Activated T-helper 2 cell treated with anti-CD3 and anti-CD28 coated beads, Interferon-gamma antibody, Interleukin-2, Interleukin-4, amounts not matched to agents 10 μg/mL and 5 μg/mL and 100 μg/mL, durations not matched to agents 14 hours and 24 hours and 36 hours (primary cell): Measurements from ENCODE around the gene RDX. TPM values are rescaled to one million over a fixed set of nuclear protein-coding genes. Genes with fewer than 3 reads are reported as not detected.
"Not testable (repeated sequence)": the region's sequence is repeated elsewhere in the genome, so short reads cannot be mapped to it uniquely, and the experiment has no call there.

Source experiments
- DNase-seq: peaks from one replicate; pipeline ENCODE4 v3.0.0; 2021; ENCODE audit warnings: low spot score
- H3K27ac Mint-ChIP-seq: one replicate; pipeline ENCODE4 v1.8.0; 2021; ENCODE audit warnings: mixed read lengths
- H3K27me3 Mint-ChIP-seq: one replicate; pipeline ENCODE4 v1.8.0; 2021; ENCODE audit warnings: low read depth, mixed read lengths
- H3K36me3 Mint-ChIP-seq: one replicate; pipeline ENCODE4 v1.8.0; 2021; ENCODE audit warnings: low read depth, mixed read lengths
- H3K4me1 Mint-ChIP-seq: one replicate; pipeline ENCODE4 v1.8.0; 2021; ENCODE audit warnings: low read depth, mixed read lengths
- H3K4me3 Mint-ChIP-seq: one replicate; pipeline ENCODE4 v1.8.0; 2021; ENCODE audit warnings: low read depth, mild to moderate bottlenecking, moderate library complexity, mixed read lengths
- H3K9me3 Mint-ChIP-seq: one replicate; pipeline ENCODE4 v1.8.0; 2021; ENCODE audit warnings: mixed read lengths
- intact Hi-C: fragments of 100-400 bp; cut with micrococcal nuclease; formaldehyde crosslinking; loops from one replicate; pipeline ENCODE4 v1.15.1; 2023
- total RNA-seq: library from RNA; stranded (reverse); gene quantifications from 2 replicates; pipeline ENCODE4 v1.2.3, GENCODE V29; 2022

Gene RDX
- total RNA-seq, 1 donor from 2014 or later: 64.8 TPM

DNA sequence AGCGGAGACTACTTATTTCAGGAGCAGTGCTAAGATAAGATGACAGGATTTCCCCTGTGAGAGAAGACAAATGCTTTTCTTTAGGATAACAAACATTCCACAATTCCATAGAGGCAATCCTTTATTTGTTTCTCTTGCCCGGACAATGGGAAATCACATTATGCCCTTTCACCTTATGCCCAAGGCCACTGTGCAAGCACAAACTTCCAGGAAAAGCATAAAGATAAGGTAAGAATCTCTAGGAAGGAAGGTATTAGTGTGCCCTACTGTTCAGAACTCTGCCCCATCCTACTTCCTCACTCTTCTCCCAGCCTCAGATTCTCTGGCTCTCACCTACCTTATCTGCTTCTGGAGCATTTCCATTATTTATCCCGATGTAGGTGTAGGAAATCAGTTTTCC, 23.1 kb upstream of the RDX start:
- Mint-ChIP-seq H3K4me1 (peaks cover 6% of the 10 kb centered on the region), H3K9me3 (no peaks in the 10 kb centered on the region), H3K4me3 (no peak overlapping the region), H3K27ac (no peak overlapping the region), H3K27me3 (peaks cover 1% of the 10 kb centered on the region), H3K36me3 (no peaks in the 10 kb centered on the region)
- DNase-seq: no peak
- intact Hi-C loops: no loop called here

DNA sequence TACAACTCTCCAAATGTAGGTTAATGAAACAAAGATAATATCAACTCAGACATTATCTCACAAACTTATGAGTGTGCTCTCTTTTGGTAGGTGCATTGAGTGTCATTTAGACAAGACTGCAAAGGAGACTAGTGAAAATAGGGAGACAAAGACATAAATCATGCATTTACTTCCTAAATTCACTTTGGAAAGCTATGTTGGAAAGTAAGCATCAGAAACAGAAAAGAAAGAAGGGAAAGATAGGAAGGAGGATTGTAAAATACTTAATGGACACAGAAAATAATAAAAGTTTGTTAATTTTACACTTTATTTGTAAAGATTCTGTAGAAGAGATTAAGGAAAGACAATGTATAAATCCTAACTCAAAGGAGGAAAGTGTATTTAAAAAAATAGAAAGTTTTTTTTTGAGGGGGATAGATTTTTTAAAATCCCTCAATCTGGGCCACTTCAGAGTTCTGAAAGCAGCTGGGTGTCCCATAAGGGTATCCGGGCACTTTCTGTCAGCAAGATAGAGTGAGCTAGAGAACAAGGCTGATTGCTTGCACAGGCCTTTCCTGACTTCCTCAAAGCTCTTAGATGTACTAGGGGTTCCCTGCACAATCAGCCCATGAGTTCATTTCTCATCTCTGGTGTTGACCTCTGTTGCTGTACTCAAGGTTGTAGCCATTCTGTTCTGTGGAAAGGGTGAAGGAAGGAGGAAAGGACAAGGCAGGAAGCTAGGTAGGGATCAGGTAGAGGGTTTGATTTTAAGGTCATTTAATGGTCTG, 22.4 kb upstream of the RDX start:
- Mint-ChIP-seq H3K4me3 (no peak overlapping the region), H3K27me3 (peaks cover 1% of the 10 kb centered on the region), H3K9me3 (no peaks in the 10 kb centered on the region), H3K27ac (no peak overlapping the region), H3K36me3 (no peaks in the 10 kb centered on the region), H3K4me1 (peaks cover 6% of the 10 kb centered on the region)
- intact Hi-C loops: no loop called here
- DNase-seq: no peak

DNA sequence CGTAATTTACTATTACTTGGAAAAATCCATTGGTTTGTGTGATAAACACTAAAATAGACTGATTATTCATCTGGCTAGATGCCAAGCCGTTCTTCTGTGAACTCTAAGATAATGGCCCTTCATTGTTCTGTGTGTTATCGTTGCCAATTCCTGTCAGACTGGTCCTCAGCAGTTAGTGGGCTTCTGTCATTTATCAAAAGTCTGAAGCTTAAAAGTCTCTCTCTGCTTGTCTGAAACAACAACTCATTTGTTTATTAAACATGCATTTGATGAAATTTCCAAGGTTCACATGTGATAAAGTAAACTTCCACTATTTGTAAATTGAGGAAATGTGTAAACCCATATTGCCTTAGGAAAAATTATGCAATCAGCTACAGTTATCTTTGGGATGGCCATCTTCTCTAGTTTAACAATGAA, 21.1 kb upstream of the RDX start:
- intact Hi-C loops: no loop called here
- DNase-seq: no peak
- peaks cover 1% of the 10 kb centered on the region for H3K27me3 Mint-ChIP-seq
- peaks cover 6% of the 10 kb centered on the region for H3K4me1 Mint-ChIP-seq
- H3K36me3 Mint-ChIP-seq: no peaks in the 10 kb centered on the region
- no peak overlapping the region for H3K27ac Mint-ChIP-seq
- H3K9me3 Mint-ChIP-seq: no peaks in the 10 kb centered on the region
- no peak overlapping the region for H3K4me3 Mint-ChIP-seq

DNA sequence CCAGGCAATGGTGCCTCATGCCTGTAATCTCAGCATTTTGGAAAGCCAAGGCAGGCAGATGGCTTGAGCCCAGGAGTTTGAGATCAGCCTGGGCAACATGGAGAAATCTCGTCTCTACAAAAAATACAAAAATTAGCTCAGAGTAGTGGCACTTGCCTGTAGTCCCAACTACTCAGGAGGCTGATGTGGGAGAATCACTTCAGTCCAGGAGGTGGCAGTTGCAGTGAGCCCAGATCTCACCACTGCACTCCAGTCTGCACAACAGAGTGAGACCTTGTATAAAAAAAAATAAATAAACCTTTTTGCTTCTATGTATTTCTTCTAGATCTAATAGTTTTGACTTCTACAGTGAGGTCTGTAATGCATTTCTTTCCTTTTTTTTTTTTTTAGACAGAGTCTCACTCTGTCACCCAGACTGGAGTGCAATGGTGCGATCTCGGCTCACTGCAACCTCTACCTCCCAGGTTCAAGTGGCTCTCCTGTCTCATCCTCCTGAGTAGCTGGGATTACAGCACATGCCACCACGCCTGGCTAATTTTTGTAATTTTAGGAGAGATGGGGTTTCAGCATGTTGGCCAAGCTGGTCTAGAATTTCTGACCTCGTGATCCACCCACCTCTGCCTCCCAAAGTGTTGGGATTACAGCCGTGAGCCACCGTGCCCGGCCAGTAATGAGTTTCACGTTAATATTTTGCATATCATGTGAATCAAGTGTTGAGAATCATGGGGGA, 18.1 kb upstream of the RDX start:
- H3K4me1 Mint-ChIP-seq: peaks cover 12% of the 10 kb centered on the region
- H3K9me3 Mint-ChIP-seq: no peaks in the 10 kb centered on the region
- intact Hi-C loops: loop anchor here (5.0 kb wide), 1 partner anchor 33 kb away; no protein-coding TSS in a partner anchor
- no peaks in the 10 kb centered on the region for H3K36me3 Mint-ChIP-seq
- no peak overlapping the region for H3K4me3 Mint-ChIP-seq
- no peak overlapping the region for H3K27ac Mint-ChIP-seq
- no peak for DNase-seq
- peaks cover 1% of the 10 kb centered on the region for H3K27me3 Mint-ChIP-seq

- Mint-ChIP-seq H3K9me3 (no peaks in the 10 kb centered on the region), H3K4me1 (peaks cover 7% of the 10 kb centered on the region), H3K27me3 (no peaks in the 10 kb centered on the region), H3K27ac (no peak overlapping the region), H3K4me3 (no peak overlapping the region), H3K36me3 (no peaks in the 10 kb centered on the region)
- intact Hi-C loops: loop anchor here (5.0 kb wide), 1 partner anchor 35 kb away; no protein-coding TSS in a partner anchor
- DNase-seq: no peak
These were observed 16.3 kb upstream of the RDX start for GRCh38 chr11:110312670-110313069.

GRCh38 chr11:110311783-110312579, 15.6 kb upstream of the RDX start:
- no peak overlapping the region for H3K4me3 Mint-ChIP-seq
- peaks cover 7% of the 10 kb centered on the region for H3K4me1 Mint-ChIP-seq
- no peaks in the 10 kb centered on the region for H3K36me3 Mint-ChIP-seq
- H3K27me3 Mint-ChIP-seq: no peaks in the 10 kb centered on the region
- no peak for DNase-seq
- intact Hi-C loops: loop anchor here (5.0 kb wide), 1 partner anchor 35 kb away; no protein-coding TSS in a partner anchor
- no peaks in the 10 kb centered on the region for H3K9me3 Mint-ChIP-seq
- H3K27ac Mint-ChIP-seq: peak overlapping the region; percentile 81

GRCh38 chr11:110308071-110308470, 11.7 kb upstream of the RDX start:
- Mint-ChIP-seq H3K36me3 (no peaks in the 10 kb centered on the region), H3K27ac (no peak overlapping the region), H3K4me1 (peaks cover 10% of the 10 kb centered on the region), H3K9me3 (no peaks in the 10 kb centered on the region), H3K27me3 (peaks cover 3% of the 10 kb centered on the region), H3K4me3 (no peak overlapping the region)
- no peak for DNase-seq
- intact Hi-C loops: no loop called here

DNA sequence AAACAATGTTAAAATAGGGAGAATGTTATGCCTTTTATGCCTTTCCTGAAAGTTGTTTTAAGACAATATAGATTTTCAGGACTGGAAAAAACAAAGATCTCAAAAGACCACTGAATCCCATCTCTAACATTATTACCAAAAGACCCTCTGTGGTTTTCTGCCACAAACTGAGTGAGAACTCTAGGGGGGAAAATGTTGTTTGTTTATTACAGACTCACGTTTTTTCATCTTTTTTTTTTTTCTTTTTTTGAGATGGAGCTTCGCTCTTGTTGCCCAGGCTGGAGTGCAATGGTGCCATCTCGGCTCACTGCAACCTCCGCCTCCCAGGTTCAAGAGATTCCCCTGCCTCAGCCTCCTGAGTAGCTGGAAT, 9.6 kb upstream of the RDX start:
- intact Hi-C loops, H3K4me3 Mint-ChIP-seq, H3K9me3 Mint-ChIP-seq, H3K27ac Mint-ChIP-seq, H3K4me1 Mint-ChIP-seq, H3K36me3 Mint-ChIP-seq, DNase-seq, H3K27me3 Mint-ChIP-seq: not testable (repeated sequence)

GRCh38 chr11:110305169-110306018, 9.0 kb upstream of the RDX start:
- Mint-ChIP-seq H3K27me3 (peaks cover 3% of the 10 kb centered on the region), H3K27ac (no peak overlapping the region), H3K36me3 (no peaks in the 10 kb centered on the region), H3K9me3 (no peaks in the 10 kb centered on the region), H3K4me3 (no peak overlapping the region), H3K4me1 (peaks cover 2% of the 10 kb centered on the region)
- DNase-seq: no peak
- intact Hi-C loops: no loop called here

- H3K27ac Mint-ChIP-seq: no peak overlapping the region
- peaks cover 7% of the 10 kb centered on the region for H3K4me1 Mint-ChIP-seq
- DNase-seq: no peak
- peaks cover 3% of the 10 kb centered on the region for H3K27me3 Mint-ChIP-seq
- H3K36me3 Mint-ChIP-seq: no peaks in the 10 kb centered on the region
- no peaks in the 10 kb centered on the region for H3K9me3 Mint-ChIP-seq
- intact Hi-C loops: no loop called here
- H3K4me3 Mint-ChIP-seq: no peak overlapping the region
These were observed 7.0 kb upstream of the RDX start for GRCh38 chr11:110303414-110303826.

DNA sequence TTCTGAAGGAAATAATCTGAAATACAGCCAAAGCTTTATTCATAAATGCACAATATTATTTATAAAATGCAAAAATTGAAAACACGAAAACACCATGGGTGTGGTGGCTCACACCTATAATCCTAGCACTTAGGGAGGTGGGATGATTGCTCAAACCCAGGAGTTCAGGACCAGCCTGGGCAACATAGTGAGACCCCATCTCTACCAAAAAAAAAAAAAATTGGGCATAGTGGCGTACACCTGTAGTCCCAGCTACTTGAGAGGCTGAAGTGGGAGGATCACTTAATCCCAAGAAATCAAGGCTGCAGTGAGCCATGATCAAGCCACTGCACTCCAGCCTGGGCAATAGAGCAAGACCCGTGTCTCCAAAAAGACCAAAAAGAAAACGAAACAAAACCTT, 5.2 kb upstream of the RDX start:
- no peaks in the 10 kb centered on the region for H3K36me3 Mint-ChIP-seq
- H3K4me3 Mint-ChIP-seq: no peak overlapping the region
- H3K27me3 Mint-ChIP-seq: peaks cover 3% of the 10 kb centered on the region
- no peak for DNase-seq
- H3K4me1 Mint-ChIP-seq: peaks cover 19% of the 10 kb centered on the region
- intact Hi-C loops: no loop called here
- no peaks in the 10 kb centered on the region for H3K9me3 Mint-ChIP-seq
- H3K27ac Mint-ChIP-seq: no peak overlapping the region

DNA sequence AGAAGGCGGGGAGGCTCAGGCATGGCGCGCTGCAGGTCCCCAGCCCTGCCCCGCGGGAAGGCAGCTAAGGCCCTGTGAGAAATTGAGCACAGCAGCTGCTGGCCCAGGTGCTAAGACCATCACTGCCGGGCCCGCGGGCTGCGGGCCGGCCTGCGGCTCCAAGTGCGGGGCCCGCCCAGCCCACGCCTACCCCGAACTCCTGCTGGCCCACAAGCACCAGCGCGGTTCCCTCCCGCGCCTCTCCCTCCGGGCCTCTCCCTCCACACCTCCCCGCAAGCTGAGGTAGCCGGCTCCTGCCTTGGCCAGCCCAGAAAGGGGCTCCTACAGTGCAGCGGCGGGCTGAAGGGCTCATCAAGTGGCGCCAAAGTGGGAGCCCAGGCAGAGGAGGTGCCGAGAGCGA, 4.6 kb upstream of the RDX start:
- Mint-ChIP-seq H3K9me3 (no peaks in the 10 kb centered on the region), H3K4me1 (peaks cover 19% of the 10 kb centered on the region), H3K4me3 (no peak overlapping the region), H3K27ac (no peak overlapping the region), H3K36me3 (no peaks in the 10 kb centered on the region), H3K27me3 (peaks cover 3% of the 10 kb centered on the region)
- DNase-seq: no peak
- intact Hi-C loops: no loop called here
